ENCODE data around the gene OTOF. TPM values are rescaled to one million over a fixed set of nuclear protein-coding genes. Genes with fewer than 3 reads are reported as not detected.

OTOF gene
- total and polyA plus RNA-seq, 2 donors (not counting 1 experiment from before 2014, with no cell fraction given): not detected

DNA sequence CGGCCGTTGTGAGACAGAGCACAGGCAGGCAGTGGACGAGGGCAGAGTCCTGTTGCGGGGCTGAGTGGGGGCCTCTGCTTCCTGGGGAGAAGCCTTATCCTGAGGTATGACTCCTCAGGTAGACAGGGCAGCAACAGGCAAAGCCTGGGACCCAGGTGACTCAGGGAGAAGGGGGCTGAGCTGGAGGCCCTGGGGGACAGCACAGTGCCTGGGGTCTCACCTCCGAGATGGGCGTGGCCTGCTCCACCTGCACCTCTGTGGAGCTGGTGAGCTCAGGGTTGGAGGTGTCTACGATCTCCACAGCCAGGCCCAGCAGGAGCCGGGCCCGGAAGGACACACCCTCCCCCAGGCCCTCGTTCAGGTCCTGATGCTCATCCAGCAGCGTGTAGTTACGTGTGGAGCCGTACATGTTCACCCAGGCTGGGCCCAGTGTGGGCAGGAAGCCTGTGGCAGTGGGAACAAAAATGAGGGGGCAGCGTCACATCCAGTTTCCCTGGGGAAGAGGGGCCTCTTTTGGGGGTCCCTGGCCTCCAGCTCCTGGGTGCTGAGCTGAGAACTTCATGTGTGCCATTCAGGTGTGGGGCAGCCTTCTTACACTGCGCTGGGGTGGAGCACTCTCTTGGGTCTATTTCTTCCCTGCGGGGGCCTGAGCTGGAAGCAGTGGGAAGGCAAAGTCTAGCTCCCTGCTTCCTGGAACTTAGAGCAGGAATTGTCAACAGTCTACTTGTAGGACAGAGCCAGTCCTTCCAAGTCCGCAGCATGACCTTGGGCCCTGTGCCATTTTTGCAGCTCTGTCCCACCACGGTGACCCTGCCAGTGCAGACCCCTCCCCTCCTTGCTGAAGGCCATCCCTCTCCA lies 2.9 kb upstream of the OTOF start:
- Histone ChIP-seq H3K4me3 (replicated peaks in 1 of 4; ENCODE audit: control extremely low read depth in 1 of 4, insufficient read depth in 1 of 4, low read depth in 3 of 4, low read length in 4 of 4) (no peak overlapping the region), H3K27me3 (ENCODE audit: control insufficient read depth, insufficient read depth, low read length) (peaks cover 6% of the 10 kb centered on the region), H3K79me2 (ENCODE audit: control insufficient read depth, insufficient read depth, low read length) (no peaks in the 10 kb centered on the region), H3K36me3 (ENCODE audit: control insufficient read depth, insufficient read depth, low read length) (no peaks in the 10 kb centered on the region), H3K4me2 (ENCODE audit: extremely low read depth, insufficient read depth, low read length) (no peak overlapping the region), H3K4me1 (ENCODE audit: control insufficient read depth, extremely low read depth, insufficient read depth, low read length) (no peaks in the 10 kb centered on the region), H3K9me3 (ENCODE audit: control insufficient read depth, insufficient read depth, low read depth, low read length) (no peaks in the 10 kb centered on the region), H3K9ac (ENCODE audit: insufficient read depth, low read length) (no peak overlapping the region), H3K27ac (ENCODE audit: insufficient read depth, low read length) (no peak overlapping the region), H4K20me1 (ENCODE audit: control insufficient read depth, extremely low read depth, insufficient read depth, low read length) (no peaks in the 10 kb centered on the region), H2AFZ (ENCODE audit: low read length) (no peak overlapping the region)
- TF ChIP-seq EZH2 (IDR thresholded peaks at IDR 0.05; ENCODE audit: low read length, missing control alignments): no peak
- TF ChIP-seq, protein P1, sequence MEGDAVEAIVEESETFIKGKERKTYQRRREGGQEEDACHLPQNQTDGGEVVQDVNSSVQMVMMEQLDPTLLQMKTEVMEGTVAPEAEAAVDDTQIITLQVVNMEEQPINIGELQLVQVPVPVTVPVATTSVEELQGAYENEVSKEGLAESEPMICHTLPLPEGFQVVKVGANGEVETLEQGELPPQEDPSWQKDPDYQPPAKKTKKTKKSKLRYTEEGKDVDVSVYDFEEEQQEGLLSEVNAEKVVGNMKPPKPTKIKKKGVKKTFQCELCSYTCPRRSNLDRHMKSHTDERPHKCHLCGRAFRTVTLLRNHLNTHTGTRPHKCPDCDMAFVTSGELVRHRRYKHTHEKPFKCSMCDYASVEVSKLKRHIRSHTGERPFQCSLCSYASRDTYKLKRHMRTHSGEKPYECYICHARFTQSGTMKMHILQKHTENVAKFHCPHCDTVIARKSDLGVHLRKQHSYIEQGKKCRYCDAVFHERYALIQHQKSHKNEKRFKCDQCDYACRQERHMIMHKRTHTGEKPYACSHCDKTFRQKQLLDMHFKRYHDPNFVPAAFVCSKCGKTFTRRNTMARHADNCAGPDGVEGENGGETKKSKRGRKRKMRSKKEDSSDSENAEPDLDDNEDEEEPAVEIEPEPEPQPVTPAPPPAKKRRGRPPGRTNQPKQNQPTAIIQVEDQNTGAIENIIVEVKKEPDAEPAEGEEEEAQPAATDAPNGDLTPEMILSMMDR (conservative IDR thresholded peaks at IDR 0.05 in 1 of 2, IDR thresholded peaks at IDR 0.05 in 1 of 2; ENCODE audit: low read depth in 1 of 2, low read length in 2 of 2): no peak
- DNase-seq (ENCODE audit: low read depth in 2 of 2): no peak

DNA sequence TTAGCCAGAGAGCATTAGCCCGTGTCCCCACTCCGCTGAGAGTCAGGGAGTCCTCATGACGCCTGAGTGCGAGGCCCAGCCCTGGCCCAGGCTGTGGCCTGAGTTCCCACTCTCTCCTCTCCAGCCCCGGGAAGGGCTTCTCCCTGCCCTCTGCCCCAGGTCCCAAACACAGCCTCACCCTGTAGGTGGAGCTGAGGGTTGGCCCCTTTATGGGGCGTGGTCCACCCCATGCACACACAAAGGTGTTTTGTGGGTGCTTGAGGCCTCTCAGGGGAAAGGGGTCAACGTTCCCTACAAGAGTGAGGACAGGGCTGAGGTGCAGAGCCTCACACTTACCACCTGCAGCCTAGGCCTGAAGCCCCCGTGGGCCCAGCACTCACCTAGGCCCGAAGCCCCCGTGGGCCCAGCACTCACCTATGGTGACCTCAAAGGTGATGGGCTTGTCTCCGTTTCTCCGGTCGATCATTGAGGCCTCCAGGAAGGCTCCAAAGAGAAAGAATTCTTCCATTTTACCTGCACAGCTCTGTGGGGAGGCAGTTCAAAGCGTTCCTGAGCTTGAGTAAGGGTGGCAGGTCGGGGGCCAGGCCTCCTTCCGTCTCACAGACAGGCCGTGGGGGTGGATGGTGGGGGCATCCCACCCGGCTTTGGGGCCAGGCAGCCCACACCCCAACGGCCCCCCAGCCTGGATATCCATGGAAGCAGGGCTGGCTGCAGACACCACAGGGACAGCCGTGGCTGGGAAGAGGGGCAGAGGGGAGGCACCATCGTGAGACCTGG lies 2.1 kb upstream of the OTOF start:
- no peaks in the 10 kb centered on the region for H3K9me3 ChIP-seq (ENCODE audit: control insufficient read depth, insufficient read depth, low read depth, low read length)

More for the DNA sequence above, 2.1 kb upstream of the OTOF start:
- Histone ChIP-seq H3K27ac (ENCODE audit: insufficient read depth, low read length) (no peak overlapping the region), H4K20me1 (ENCODE audit: control insufficient read depth, extremely low read depth, insufficient read depth, low read length) (no peaks in the 10 kb centered on the region), H3K36me3 (ENCODE audit: control insufficient read depth, insufficient read depth, low read length) (no peaks in the 10 kb centered on the region), H3K79me2 (ENCODE audit: control insufficient read depth, insufficient read depth, low read length) (no peaks in the 10 kb centered on the region), H3K4me1 (ENCODE audit: control insufficient read depth, extremely low read depth, insufficient read depth, low read length) (no peaks in the 10 kb centered on the region), H3K4me2 (ENCODE audit: extremely low read depth, insufficient read depth, low read length) (no peak overlapping the region), H3K27me3 (ENCODE audit: control insufficient read depth, insufficient read depth, low read length) (peaks cover 5% of the 10 kb centered on the region), H3K9ac (ENCODE audit: insufficient read depth, low read length) (no peak overlapping the region), H2AFZ (ENCODE audit: low read length) (no peak overlapping the region), H3K4me3 (replicated peaks in 1 of 4; ENCODE audit: control extremely low read depth in 1 of 4, insufficient read depth in 1 of 4, low read depth in 3 of 4, low read length in 4 of 4) (no peak overlapping the region)
- TF ChIP-seq, protein P1 (conservative IDR thresholded peaks at IDR 0.05 in 1 of 2, IDR thresholded peaks at IDR 0.05 in 1 of 2; ENCODE audit: low read depth in 1 of 2, low read length in 2 of 2): no peak
- TF ChIP-seq EZH2 (IDR thresholded peaks at IDR 0.05; ENCODE audit: low read length, missing control alignments): no peak
- no peak for DNase-seq (ENCODE audit: low read depth in 2 of 2)
